ENCODE measurements around the gene SCIMP. TPM values are rescaled to one million over a fixed set of nuclear protein-coding genes. Genes with fewer than 3 reads are reported as not detected.
"Not testable (repeated sequence)": the region's sequence is repeated elsewhere in the genome, so short reads cannot be mapped to it uniquely, and the experiment has no call there.

The SCIMP gene
- total RNA-seq, 1 donor from 2014 or later, result 1.2 TPM

DNA sequence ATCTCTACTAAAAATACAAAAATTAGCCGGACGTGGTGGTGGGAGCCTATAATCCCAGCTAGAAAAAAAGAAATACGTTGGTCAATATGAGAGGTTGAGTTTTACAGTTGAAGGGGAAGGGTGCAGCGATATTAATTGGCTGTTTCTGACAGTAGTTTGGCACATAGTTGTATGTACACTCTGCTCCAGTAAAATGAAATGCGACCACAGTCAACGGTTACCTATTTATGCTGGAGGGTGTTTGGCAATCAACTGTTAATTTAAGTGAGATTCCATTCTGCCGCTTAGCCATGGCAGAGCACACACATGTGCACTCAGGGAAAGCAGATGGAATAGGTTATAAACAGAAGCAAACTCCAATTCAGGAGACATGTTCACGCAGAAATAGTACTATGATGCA is 33.6 kb downstream of the SCIMP start:
- DNase-seq (no peak), ATAC-seq (no peak)
- intact Hi-C loops (cut with micrococcal nuclease), result no loop called here

DNA sequence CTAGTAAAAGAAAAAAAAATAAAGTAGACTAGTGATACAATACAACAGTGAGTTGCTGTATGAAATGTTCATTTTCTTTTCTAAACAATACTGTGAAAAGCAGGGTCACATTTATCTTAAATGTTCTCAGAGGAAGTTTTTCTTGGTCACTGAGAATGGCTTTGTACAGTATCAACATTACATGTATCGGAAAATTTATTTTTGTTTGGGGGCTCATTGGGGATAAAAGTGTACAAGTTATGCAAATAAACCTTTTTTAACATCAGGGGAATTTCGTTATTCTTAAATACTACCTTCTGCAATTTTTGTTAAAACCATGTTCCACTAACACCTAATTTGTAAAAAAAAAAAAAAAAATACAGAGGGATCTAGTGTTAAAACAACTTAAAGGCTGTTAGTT is 34.3 kb downstream of the SCIMP start:
- intact Hi-C loops (cut with micrococcal nuclease), result no loop called here
- ATAC-seq (no peak), DNase-seq (no peak)

DNA sequence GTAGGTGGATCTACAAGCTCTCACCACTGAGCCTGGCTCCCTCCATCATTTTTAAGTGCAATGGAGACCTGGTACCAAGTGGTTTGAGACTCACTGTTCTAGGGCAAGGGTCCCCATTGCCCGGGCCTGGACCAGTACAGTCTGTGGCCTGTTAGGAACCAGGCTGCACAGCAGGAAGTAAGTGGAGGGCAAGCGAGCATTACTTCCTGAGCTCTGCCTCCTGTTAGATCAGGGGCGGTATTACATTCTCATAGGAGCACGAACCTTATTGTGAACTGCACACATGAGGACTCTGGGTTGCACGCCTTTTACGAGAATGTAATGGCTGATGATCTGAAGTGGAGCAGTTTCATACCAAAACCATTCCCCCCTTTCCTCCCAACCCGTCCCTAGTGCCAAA is 36.2 kb downstream of the SCIMP start:
- intact Hi-C loops (cut with micrococcal nuclease), result no loop called here
- DNase-seq (no peak), ATAC-seq (no peak)

DNA sequence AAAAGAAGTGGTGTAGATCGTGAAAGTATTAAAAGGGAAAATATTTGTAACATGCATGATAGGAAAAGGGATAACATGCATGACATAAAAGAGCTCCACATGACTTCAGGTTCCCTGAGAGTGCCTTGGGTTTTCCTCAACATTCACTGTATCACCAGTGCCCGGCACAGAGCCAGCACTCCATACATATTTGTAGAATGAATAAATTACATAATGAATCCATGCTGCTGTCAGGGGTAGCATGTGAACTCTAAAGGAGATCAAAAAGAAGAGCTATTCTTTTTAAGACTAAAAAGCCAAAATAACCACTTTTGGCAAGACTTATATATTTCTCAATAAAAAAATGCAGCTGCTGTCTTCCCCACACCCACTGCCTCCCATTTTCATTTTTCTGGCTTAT is 40.3 kb downstream of the SCIMP start:
- ATAC-seq, result no peak
- intact Hi-C loops (cut with micrococcal nuclease), result no loop called here
- no peak for DNase-seq

DNA sequence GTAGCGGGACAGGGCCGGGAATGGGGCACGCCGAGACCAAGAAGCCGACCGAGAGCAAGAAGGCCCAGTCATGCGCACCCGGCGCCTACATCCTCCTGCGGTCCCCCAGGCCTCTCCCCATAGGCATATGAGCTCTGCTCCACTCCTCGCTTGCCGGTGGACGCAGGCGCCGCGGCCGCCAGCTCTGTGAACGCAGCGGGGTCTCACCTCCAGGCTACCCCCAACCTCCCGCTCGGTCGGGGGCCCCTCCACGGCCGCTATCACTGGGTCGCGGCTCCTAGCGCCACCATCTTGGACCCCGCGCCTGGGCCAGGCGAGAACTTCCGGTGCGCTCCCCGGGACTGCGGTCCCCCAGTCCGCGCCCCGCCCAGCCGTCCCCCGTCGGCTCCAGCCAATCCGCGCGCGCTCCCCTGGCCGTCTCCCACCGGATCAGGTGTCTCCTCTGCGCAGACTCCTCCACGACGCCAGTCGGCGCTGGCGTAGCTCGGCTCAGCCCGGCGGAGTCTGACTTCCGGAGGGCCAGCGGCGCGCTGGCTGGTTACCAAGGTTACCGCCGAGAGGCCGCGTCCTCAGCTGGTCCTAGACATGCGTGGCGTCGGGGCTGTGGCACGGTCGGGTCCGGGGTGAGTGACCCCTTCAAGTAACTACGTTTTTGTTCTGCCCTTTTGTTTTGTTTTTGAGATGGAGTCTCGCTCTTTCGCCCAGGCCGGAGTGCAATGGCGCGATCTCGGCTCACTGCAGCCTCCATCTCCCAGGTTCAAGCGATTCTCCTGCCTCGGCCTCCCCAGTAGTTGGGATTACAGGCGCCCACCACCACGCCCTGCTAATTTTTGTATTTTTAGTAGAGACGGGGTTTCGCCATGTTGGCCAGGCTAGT is 42.9 kb downstream of the SCIMP start, which contains the start of gene ZNF594:
ZNF594 (minus strand) TSS at position 328 of the 877 bp plus-strand sequence. CDS start 7,612 bp downstream, outside the sequence.
- ATAC-seq (peak; percentile 100), DNase-seq (peak; percentile 99)
- intact Hi-C loops (cut with micrococcal nuclease), result no loop called here

DNA sequence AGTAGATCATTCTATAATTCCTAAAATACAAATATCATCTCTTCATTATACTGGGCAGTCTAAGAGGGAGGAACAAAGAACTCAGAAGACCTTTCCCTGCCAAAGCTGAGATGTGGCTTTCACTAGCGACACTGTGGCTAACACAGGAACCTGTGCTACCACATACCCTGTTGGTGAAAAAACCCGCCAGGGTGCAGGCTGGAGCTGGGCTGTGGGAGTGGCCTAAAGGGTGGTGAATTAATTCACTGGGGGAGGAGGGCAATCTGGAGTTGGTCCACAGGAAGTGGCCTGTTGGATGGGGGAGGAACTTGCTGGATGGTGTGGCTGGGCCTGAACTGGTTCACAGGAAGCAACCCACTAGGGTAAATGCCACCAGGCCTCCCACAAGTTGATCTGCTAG is 50.4 kb downstream of the SCIMP start:
- intact Hi-C loops (cut with micrococcal nuclease), result no loop called here
- DNase-seq, result no peak
- ATAC-seq, result no peak

DNA sequence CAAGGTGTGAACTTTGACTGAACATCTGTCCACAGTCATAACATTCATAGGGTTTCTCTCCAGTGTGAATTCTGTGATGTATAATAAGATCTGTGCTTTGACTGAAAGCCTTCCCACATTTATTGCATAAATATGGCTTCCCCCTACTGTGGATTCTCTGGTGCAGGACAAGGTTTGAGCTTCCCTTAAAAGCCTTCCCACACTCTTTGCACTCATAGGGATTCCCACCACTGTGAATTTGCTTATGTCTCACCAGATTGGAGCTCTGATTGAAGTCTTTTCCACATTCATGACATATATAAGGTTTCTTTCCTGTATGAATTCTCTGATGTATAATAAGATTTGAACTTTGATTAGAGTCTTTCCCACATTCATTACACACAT is 51.3 kb downstream of the SCIMP start:
- intact Hi-C loops (cut with micrococcal nuclease), result no loop called here
- ATAC-seq, result no peak
- DNase-seq, result no peak

DNA sequence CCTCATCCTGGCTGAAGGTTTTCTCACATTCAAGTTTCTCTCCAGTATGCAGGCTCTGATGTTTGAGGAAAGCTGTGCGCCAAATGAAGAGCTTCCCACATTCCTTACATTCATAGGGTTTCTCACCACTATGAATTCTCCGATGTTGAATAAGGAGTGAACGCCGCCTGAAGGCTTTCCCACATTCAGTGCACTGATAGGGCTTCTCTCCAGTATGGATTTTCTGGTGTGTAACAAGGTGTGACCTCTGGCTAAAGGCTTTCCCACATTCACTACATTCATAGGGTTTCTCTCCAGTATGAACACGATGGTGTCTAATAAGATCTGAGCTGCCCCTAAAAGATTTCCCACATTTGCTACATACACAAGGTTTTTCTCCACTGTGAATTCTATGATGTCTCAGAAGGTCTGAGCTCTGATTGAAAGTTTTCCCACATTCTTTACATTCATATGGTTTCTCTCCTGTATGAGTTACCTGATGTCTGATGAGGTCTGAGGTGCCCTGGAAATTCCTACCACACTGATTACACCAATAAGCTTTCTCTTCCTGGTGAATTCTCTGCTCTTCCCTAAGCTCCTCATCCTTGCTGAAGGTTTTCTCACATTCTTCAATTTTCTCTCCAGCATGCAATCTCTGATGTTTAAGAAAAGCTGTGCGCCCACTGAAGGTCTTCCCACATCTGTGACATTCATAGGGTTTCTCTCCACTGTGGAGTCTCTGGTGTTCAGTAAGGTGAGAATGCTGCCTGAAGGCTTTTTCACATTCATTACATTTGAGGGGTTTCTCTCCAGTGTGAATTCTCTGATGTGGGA is 51.9 kb downstream of the SCIMP start:
- intact Hi-C loops (cut with micrococcal nuclease), result no loop called here
- DNase-seq (no peak), ATAC-seq (no peak)

DNA sequence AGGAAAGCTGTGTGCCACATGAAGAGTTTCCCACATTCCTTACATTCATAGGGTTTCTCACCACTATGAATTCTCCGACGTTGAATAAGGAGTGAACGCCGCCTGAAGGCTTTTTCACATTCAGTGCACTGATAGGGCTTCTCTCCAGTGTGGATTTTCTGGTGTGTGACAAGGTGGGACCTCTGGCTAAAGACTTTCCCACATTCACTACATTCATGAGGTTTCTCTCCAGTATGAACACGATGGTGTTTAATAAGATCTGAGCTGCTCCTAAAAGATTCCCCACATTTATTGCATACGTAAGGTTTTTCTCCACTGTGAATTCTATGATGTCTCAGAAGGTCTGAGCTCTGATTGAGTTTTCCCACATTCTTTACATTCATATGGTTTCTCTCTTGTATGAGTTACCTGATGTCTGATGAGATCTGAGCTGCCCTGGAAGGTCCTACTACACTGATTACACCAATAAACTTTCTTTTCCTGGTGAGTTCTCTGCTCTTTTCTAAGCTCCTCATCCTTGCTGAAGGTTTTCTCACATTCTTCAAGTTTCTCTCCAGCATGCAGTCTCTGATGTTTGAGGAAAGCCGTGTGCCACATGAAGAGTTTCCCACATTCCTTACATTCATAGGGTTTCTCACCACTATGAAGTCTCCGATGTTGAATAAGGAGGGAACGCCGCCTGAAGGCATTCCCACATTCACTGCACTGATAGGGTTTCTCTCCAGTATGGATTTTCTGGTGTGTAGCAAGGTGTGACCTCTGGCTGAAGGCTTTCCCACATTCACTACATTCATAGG is 53.0 kb downstream of the SCIMP start:
- ATAC-seq, result no peak
- DNase-seq, result no peak
- intact Hi-C loops (cut with micrococcal nuclease), result no loop called here

DNA sequence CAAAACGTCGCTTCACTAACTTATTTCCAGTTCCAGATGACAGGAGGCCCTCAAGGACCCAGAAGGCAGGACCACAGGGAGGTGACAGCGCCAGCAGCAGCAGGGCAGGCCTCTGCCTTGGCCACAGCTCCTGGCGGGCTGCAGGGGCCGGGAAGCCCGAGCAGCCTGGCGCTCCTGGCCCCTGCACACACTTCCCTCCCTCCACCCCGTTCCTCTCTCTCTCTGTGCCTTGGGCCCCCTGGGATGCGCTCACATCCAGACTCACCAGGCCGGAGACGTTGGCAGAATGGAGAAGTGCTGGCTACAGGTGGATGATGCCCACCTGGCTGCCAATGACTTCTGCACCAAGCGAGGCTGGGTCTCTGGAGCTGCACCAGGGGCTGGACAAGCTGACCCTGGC is 55.7 kb downstream of the SCIMP start:
- intact Hi-C loops (cut with micrococcal nuclease), result no loop called here
- ATAC-seq (no peak), DNase-seq (no peak)

DNA sequence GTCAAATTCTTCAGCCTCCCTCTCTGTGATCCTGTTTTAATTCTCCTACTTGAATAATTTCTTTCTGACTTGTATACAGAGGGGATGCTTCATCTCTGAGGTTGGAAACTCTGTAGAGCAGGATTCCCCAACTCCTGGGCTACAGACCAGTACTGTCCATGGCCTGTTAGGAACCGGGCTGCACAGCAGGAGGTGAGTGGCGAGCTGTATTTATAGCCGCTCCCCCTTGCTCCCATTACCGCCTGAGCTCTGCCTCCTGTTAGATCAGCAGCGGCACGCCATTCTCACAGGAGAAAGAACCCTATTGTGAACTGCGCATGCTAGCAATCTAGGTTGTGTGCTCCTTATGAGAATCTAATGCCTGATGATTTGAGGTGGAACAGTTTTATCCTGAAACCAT is 59.6 kb downstream of the SCIMP start:
- DNase-seq; ATAC-seq; intact Hi-C loops (cut with micrococcal nuclease): not testable (repeated sequence)

DNA sequence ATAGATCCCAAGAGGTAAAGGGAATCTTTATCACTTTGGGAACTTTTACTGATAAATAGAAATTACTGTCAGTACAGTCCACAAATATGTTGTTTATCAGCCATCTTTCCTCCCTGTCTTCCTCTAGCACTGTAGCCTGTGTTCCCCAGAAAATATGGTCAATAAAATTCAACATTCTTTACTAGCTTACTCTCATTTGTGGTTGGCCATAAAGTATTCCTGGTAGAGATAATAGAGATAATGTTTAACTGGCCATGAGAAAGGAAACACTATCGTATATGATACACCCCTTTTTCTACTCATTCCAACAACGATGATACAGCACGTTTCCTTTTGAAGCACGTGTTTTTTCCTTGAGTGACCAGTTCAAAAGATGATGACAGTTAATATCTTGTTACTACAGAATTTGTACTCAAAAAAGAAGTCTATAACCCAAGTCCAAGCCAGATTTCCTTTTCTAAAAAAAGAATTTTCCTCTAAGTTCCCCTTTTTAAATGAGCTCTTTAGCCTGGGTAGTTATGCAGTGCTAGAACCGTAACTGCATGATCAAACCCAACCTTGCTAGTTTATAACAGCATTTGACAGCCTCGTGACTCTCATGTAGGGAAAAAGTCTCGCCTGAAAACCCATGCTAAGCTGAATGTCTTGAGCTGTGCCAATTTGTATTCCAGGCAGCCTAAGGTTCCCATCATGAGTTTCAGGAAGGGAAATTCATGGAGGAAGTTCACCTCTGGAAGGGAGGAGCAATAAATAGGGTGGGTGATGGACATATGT is 68.7 kb downstream of the SCIMP start:
- ATAC-seq; intact Hi-C loops (cut with micrococcal nuclease); DNase-seq: not testable (repeated sequence)

DNA sequence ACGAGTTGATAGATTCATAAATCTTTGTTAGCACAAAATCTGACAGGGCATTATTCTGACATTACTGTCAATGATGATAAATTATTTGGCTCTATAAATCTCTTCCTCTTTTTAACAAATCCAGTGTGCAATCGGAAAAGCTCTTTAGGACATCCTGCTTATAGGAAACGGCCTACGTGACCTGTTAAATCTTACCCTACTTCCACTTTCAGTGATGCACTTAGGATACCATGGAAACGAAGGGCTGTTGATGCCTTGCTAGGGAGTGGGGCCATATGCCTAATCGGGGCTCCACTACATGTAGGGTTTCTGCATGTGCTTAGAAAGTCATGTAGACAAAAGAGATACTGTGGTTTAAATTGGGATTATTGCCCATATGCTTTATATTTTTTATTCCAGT is 70.2 kb downstream of the SCIMP start:
- no peak for ATAC-seq
- DNase-seq, result no peak
- intact Hi-C loops (cut with micrococcal nuclease), result no loop called here

DNA sequence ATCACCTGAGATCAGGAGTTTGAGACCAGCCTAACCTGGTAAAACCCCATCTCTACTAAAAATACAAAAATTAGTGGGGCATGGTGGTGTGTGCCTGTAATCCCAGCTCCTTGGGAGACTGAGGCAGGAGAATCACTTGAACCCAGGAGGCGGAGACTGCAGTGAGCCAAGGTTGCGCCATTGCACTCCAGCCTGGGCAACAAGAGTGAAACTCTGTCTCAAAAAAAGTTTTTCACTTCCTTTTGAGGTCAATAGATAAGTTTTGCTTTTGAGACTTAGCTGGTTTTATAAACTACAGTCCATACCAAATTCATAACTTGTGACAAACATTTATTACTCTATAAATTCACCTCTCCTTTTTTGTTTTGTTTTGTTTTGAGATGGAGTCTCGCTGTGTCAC is 72.9 kb downstream of the SCIMP start:
- DNase-seq; ATAC-seq; intact Hi-C loops (cut with micrococcal nuclease): not testable (repeated sequence)

DNA sequence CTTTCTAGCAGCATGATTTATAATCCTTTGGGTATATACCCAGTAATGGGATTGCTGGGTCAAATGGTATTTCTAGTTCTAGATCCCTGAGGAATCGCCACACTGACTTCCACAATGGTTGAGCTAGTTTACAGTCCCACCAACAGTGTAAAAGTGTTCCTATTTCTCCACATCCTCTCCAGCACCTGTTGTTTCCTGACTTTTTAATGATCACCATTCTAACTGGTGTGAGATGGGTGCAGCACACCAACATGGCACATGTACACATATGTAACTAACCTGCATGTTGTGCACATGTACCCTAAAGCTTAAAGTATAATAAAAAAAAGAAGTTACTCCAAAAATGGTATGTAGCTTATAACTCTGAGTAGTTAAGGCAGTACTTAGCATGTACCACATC is 74.0 kb downstream of the SCIMP start:
- ATAC-seq; intact Hi-C loops (cut with micrococcal nuclease); DNase-seq: not testable (repeated sequence)
